HepG2 (cell line): ENCODE results near the gene PRMT2. TPM values are rescaled to one million over a fixed set of nuclear protein-coding genes. Genes with fewer than 3 reads are reported as not detected.

ENCODE experiments used
- ATAC-seq: fragments of 200-7000 bp; cut with Tn5 transposase; 3 replicates; pipeline ENCODE4 v1.9.1; 2020; ENCODE audit warnings: mild to moderate bottlenecking, moderate library complexity
- BruUV-seq: library from RNA; stranded (reverse); fragments of 400-500 nt; replicated peaks from 2 replicates; lab custom pipeline; 2021; lab: Mats Ljungman, UMichigan
- CTCF ChIA-PET: fragments of 300-600 bp; formaldehyde crosslinking; extraction: SDS; loops from one replicate; lab custom pipeline; 2021; ENCODE audit warnings: low total read pairs, inconsistent platforms, low intra/inter-chr PET ratio; lab: Yijun Ruan, JAX
- POLR2A ChIA-PET: fragments of 350-600 bp; sonication (Branson Sonifier 250); formaldehyde crosslinking; loops from one replicate; lab custom pipeline; 2020; ENCODE audit warnings: antibody characterized with exemption, inconsistent platforms; lab: Yijun Ruan, JAX
- DNase-seq: peaks from one replicate; pipeline ENCODE4 v3.0.0-alpha.2; 2015; ENCODE audit warnings: low spot score
- FAIRE-seq: peaks from 3 replicates; lab custom pipeline; 2011; peaks lifted over from hg19 to GRCh38; lab: Jason Lieb, UNC
- H2AFZ ChIP-seq: one replicate; pipeline ENCODE4 v1.6.1; 2011; ENCODE audit warnings: low read length, inconsistent platforms
- H3K27ac ChIP-seq: fragments of 300-600 bp; 3 replicates; pipeline ENCODE4 v1.8.0; 2011; ENCODE audit warnings: mixed run types, mild to moderate bottlenecking, mixed read lengths, low read length, inconsistent platforms; ENCODE audit not compliant: insufficient read depth; ENCODE audit errors: extremely low read length
- H3K27me3 ChIP-seq, 2 experiments: fragments of 200-600 bp in 1 of 2; 2 replicates in 1 of 2; 3 replicates in 1 of 2; pipeline versions ENCODE4 v1.6.0 to v1.8.0; 2011; ENCODE audit warnings: low read length in 2 of 2, mild to moderate bottlenecking in 2 of 2, moderate library complexity in 2 of 2, inconsistent platforms in 1 of 2; ENCODE audit not compliant: insufficient read depth in 2 of 2, control insufficient read depth in 1 of 2
- H3K36me3 ChIP-seq, 2 experiments: fragments of 200-600 bp in 1 of 2; replicated peaks in 1 of 2; 2 replicates in 1 of 2; 3 replicates in 1 of 2; pipeline versions ENCODE4 v1.5.1 to v1.8.0; 2011; ENCODE audit warnings: low read length in 2 of 2, inconsistent platforms in 1 of 2; ENCODE audit not compliant: insufficient read depth in 2 of 2, control insufficient read depth in 1 of 2
- H3K4me1 ChIP-seq: 2 replicates; pipeline ENCODE4 v1.5.1; 2012; ENCODE audit warnings: low read length, inconsistent platforms; ENCODE audit not compliant: insufficient read depth
- H3K4me2 ChIP-seq: 2 replicates; pipeline ENCODE4 v1.6.0; 2011; ENCODE audit warnings: low read depth, low read length, inconsistent platforms
- H3K4me3 ChIP-seq, 3 experiments: fragments of 200-600 bp in 1 of 3; sonication (generic), shearing (Covaris generic) in 1 of 3; replicated peaks in 1 of 3; 2 replicates each; pipeline ENCODE4 v1.5.1; 2011 to 2016; ENCODE audit warnings: low read length in 3 of 3, inconsistent platforms in 2 of 3, low read depth in 2 of 3, mild to moderate bottlenecking in 2 of 3, control low read depth in 1 of 3, mixed read lengths in 1 of 3; ENCODE audit not compliant: insufficient read depth in 1 of 3
- H3K79me2 ChIP-seq: one replicate; pipeline ENCODE4 v1.6.1; 2011; ENCODE audit warnings: low read length, inconsistent platforms; ENCODE audit not compliant: insufficient read depth
- H3K9ac ChIP-seq: 2 replicates; pipeline ENCODE4 v1.6.0; 2011; ENCODE audit warnings: mild to moderate bottlenecking, low read depth, low read length, inconsistent platforms; ENCODE audit not compliant: insufficient read depth
- H3K9me3 ChIP-seq: 2 replicates; pipeline ENCODE4 v1.5.1; 2012; ENCODE audit warnings: mild to moderate bottlenecking, low read length
- H4K20me1 ChIP-seq: 2 replicates; pipeline ENCODE4 v1.6.0; 2011; ENCODE audit warnings: inconsistent platforms, mild to moderate bottlenecking, low read length, moderate library complexity; ENCODE audit not compliant: insufficient read depth
- BCL6 ChIP-seq: IDR thresholded peaks from 2 replicates; pipeline ENCODE4 v1.6.1; 2016; ENCODE audit warnings: missing genetic modification reagents, missing compliant biosample characterization
- HNRNPK ChIP-seq: fragments of 200-400 bp; formaldehyde crosslinking; IDR thresholded peaks from 2 replicates; pipeline ENCODE4 v1.6.1; 2018; ENCODE audit warnings: low read length, low read depth, moderate library complexity, mild to moderate bottlenecking; ENCODE audit not compliant: poor library complexity, severe bottlenecking
- KLF16 ChIP-seq, 2 experiments: sonication (generic) in 1 of 2; formaldehyde crosslinking in 1 of 2; IDR thresholded peaks; 2 replicates each; pipeline versions ENCODE4 v1.6.1 to v1.8.0; 2016 to 2023; ENCODE audit warnings: missing genetic modification reagents in 2 of 2, missing compliant biosample characterization in 1 of 2
- MYC ChIP-seq: sonication (generic); formaldehyde crosslinking; IDR thresholded peaks from 2 replicates; pipeline ENCODE4 v1.9.0; 2021; ENCODE audit warnings: missing genetic modification reagents, borderline replicate concordance
- NFKBIZ ChIP-seq: IDR thresholded peaks from 2 replicates; pipeline ENCODE4 v1.6.1; 2018; ENCODE audit warnings: missing genetic modification reagents, missing compliant biosample characterization
- NR2F6 ChIP-seq, 2 experiments: IDR thresholded peaks; 2 replicates each; pipeline ENCODE4 v1.6.1; 2016; ENCODE audit warnings: antibody characterized with exemption in 1 of 2, mild to moderate bottlenecking in 1 of 2
- REXO4 ChIP-seq: sonication (generic); formaldehyde crosslinking; IDR thresholded peaks from 2 replicates; pipeline ENCODE4 v1.8.0; 2022; ENCODE audit warnings: missing genetic modification reagents, mild to moderate bottlenecking, borderline replicate concordance
- RFXANK ChIP-seq: IDR thresholded peaks from 2 replicates; pipeline ENCODE4 v1.6.1; 2016
- SMC3 ChIP-seq: IDR thresholded peaks from 2 replicates; pipeline ENCODE4 v1.6.1; 2011; ENCODE audit warnings: low read length, improper control_type of control experiment
- TBL1XR1 ChIP-seq: fragments of 150-350 bp; IDR thresholded peaks from 2 replicates; pipeline ENCODE4 v1.6.1; 2014; ENCODE audit warnings: borderline replicate concordance, low read length; ENCODE audit not compliant: partially characterized antibody
- TEAD3 ChIP-seq: optimal IDR thresholded peaks from 2 replicates; pipeline ENCODE3; 2016; ENCODE audit warnings: borderline replicate concordance
- ZFP41 ChIP-seq: sonication (generic); formaldehyde crosslinking; IDR thresholded peaks from 2 replicates; pipeline ENCODE4 v1.4.0; 2020; ENCODE audit warnings: mild to moderate bottlenecking, missing genetic modification reagents, borderline replicate concordance
- ZFP91 ChIP-seq: sonication (generic); formaldehyde crosslinking; IDR thresholded peaks from 2 replicates; pipeline ENCODE4 v1.9.0; 2022; ENCODE audit warnings: missing genetic modification reagents, mild to moderate bottlenecking, borderline replicate concordance
- ZNF362 ChIP-seq: sonication (generic); formaldehyde crosslinking; IDR thresholded peaks from 2 replicates; pipeline ENCODE4 v1.4.0; 2020; ENCODE audit warnings: missing genetic modification reagents, mild to moderate bottlenecking, borderline replicate concordance
- ZNF672 ChIP-seq: sonication (generic); formaldehyde crosslinking; IDR thresholded peaks from 2 replicates; pipeline ENCODE4 v1.8.1; 2022; ENCODE audit warnings: missing genetic modification reagents
- ZNF740 ChIP-seq: sonication (generic); formaldehyde crosslinking; IDR thresholded peaks from 2 replicates; pipeline ENCODE4 v1.4.0; 2020; ENCODE audit warnings: missing genetic modification reagents
- whole genome bisulfite sequencing: methylation state at CpG from one replicate; pipeline ENCODE4 v1.1.6; 2017; ENCODE audit warnings: low lambda C conversion rate; 5-methylcytosine and 5-hydroxymethylcytosine counted together
- in situ Hi-C: cut with HindIII; loops from 2 replicates; pipeline ENCODE4 v1.10.0; 2017; ENCODE audit warnings: low pct_unique_long_range_greater_than_20kb; ENCODE audit not compliant: extremely low pct_ligation_motif_present
- intact Hi-C: fragments of 100-400 bp; cut with micrococcal nuclease; formaldehyde crosslinking; loops from one replicate; pipeline ENCODE4 v1.10.0; 2022; ENCODE audit not compliant: unreplicated experiment
- polyA plus RNA-seq, 8 experiments: library from polyadenylated mRNA; depleted of rRNA in 3 of 8; stranded (reverse) in 7 of 8; unstranded in 1 of 8; fragments of >200 nt; fragmentation: Illumina TruSeq in 4 of 8; extraction: Trizol in 4 of 8; gene quantifications; 2 replicates each; pipeline versions ENCODE4 v1.2.1 to v1.2.3, GENCODE V29; 2011 to 2016; ENCODE audit warnings: low read depth in 4 of 8, missing spikeins in 1 of 8, mixed read lengths in 1 of 8; ENCODE audit not compliant: insufficient read depth in 1 of 8
- total RNA-seq, 5 experiments: library from RNA; depleted of rRNA; stranded (reverse); fragments of >200 nt; fragmentation: Illumina TruSeq; extraction: Trizol; gene quantifications; 2 replicates each; pipeline ENCODE4 v1.2.3, GENCODE V29; 2016; ENCODE audit warnings: low read depth in 1 of 5
- TF ChIP-seq, protein P1 (sequence below): sonication (generic); formaldehyde crosslinking; IDR thresholded peaks from 2 replicates; pipeline ENCODE4 v1.4.0; 2020; ENCODE audit warnings: missing genetic modification reagents, borderline replicate concordance
- TF ChIP-seq, protein P2 (sequence below): sonication (generic); formaldehyde crosslinking; conservative IDR thresholded peaks from 2 replicates; pipeline ENCODE4 v1.4.0; 2020; ENCODE audit warnings: missing genetic modification reagents

PRMT2 gene
- total and polyA plus RNA-seq, 2 of the 13 experiments (the other 11 are each of a cell fraction or from before 2014, with no cell fraction given), result 54.4 to 78.8 TPM

- H3K27ac ChIP-seq, result no peak overlapping the region
- H4K20me1 ChIP-seq, result no peaks in the 10 kb centered on the region
- H3K4me3 ChIP-seq, result no peak overlapping the region
- H3K27me3 ChIP-seq, result no peaks in the 10 kb centered on the region
- ATAC-seq (peak; percentile 64), FAIRE-seq (peak; percentile 52), DNase-seq (peak; percentile 60)
- H2AFZ ChIP-seq, result no peak overlapping the region
- 25% methylated on average over 6 of the region's 6 CpGs for WGBS
- H3K36me3 ChIP-seq, result no peaks in the 10 kb centered on the region
- peaks cover 29% of the 10 kb centered on the region for H3K4me1 ChIP-seq
- H3K9me3 ChIP-seq, result no peaks in the 10 kb centered on the region
- POLR2A ChIA-PET, result interaction anchor here (2.2 kb wide), 1 partner anchor 8 kb away, joined by 29 read pairs; the partner anchor contains the start of gene PRMT2
- CTCF ChIA-PET, result no interaction called here
- peak overlapping the region; percentile 21 for H3K4me2 ChIP-seq
- BruUV-seq, result no TSS peak
- in situ Hi-C loops (no loop called here), intact Hi-C loops (no loop called here)
- H3K79me2 ChIP-seq, result no peaks in the 10 kb centered on the region
- no peak overlapping the region for H3K9ac ChIP-seq
- TF ChIP-seq TEAD3 (CRISPR knock-in tag) (peak; percentile 18), ZNF672 (CRISPR knock-in tag) (no peak), ZNF362 (CRISPR knock-in tag) (peak; percentile 62; the same call in 1 of the 2 replicates), ZFP41 (CRISPR knock-in tag) (no peak), RFXANK (CRISPR knock-in tag) (no peak), NR2F6 (IDR thresholded peaks at IDR 0.05) (no peak), NR2F6 (CRISPR knock-in tag; IDR thresholded peaks at IDR 0.05) (0 out of 2 replicates have a peak, but pooled peaks have one; percentile 29), HNRNPK (no peak), TBL1XR1 (peak; percentile 90), ZNF740 (CRISPR knock-in tag) (no peak), REXO4 (CRISPR knock-in tag) (no peak), NFKBIZ (CRISPR knock-in tag) (0 out of 2 replicates have a peak, but pooled peaks have one; percentile 43), KLF16 (CRISPR knock-in tag; IDR thresholded peaks at IDR 0.05) (no peak), SMC3 (peak; percentile 42), MYC (CRISPR knock-in tag) (no peak), BCL6 (peak; percentile 98), ZFP91 (CRISPR knock-in tag) (no peak)
- TF ChIP-seq, protein P1, sequence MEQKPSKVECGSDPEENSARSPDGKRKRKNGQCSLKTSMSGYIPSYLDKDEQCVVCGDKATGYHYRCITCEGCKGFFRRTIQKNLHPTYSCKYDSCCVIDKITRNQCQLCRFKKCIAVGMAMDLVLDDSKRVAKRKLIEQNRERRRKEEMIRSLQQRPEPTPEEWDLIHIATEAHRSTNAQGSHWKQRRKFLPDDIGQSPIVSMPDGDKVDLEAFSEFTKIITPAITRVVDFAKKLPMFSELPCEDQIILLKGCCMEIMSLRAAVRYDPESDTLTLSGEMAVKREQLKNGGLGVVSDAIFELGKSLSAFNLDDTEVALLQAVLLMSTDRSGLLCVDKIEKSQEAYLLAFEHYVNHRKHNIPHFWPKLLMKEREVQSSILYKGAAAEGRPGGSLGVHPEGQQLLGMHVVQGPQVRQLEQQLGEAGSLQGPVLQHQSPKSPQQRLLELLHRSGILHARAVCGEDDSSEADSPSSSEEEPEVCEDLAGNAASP (CRISPR knock-in tag), result peak; percentile 32; the same call in 1 of the 2 replicates
- TF ChIP-seq, protein P2, sequence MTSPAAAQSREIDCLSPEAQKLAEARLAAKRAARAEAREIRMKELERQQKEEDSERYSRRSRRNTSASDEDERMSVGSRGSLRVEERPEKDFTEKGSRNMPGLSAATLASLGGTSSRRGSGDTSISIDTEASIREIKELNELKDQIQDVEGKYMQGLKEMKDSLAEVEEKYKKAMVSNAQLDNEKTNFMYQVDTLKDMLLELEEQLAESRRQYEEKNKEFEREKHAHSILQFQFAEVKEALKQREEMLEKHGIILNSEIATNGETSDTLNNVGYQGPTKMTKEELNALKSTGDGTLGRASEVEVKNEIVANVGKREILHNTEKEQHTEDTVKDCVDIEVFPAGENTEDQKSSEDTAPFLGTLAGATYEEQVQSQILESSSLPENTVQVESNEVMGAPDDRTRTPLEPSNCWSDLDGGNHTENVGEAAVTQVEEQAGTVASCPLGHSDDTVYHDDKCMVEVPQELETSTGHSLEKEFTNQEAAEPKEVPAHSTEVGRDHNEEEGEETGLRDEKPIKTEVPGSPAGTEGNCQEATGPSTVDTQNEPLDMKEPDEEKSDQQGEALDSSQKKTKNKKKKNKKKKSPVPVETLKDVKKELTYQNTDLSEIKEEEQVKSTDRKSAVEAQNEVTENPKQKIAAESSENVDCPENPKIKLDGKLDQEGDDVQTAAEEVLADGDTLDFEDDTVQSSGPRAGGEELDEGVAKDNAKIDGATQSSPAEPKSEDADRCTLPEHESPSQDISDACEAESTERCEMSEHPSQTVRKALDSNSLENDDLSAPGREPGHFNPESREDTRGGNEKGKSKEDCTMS (CRISPR knock-in tag), result no peak
Observed at GRCh38 chr21:46626975-46627501, 8.4 kb upstream of the PRMT2 start.
